CD14-positive monocyte (primary cell): ENCODE measurements around the gene MAP3K7. TPM values are rescaled to one million over a fixed set of nuclear protein-coding genes. Genes with fewer than 3 reads are reported as not detected.

Source experiments
- DNase-seq, 3 donors: peaks; one replicate each; pipeline ENCODE4 v3.0.0-alpha.2; 2011 to 2022
- H2AFZ ChIP-seq: 2 replicates; pipeline ENCODE4 v1.6.0; 2012; ENCODE audit warnings: mild to moderate bottlenecking, low read depth, low read length, inconsistent platforms; ENCODE audit not compliant: insufficient read depth, poor library complexity, severe bottlenecking
- H3K27ac ChIP-seq, 2 donors: 1 replicate in 1 of 2; 2 replicates in 1 of 2; pipeline ENCODE4 v1.5.1; 2012 to 2013; ENCODE audit warnings: low read length in 2 of 2, control low read depth in 1 of 2, inconsistent platforms in 1 of 2, low read depth in 1 of 2, mild to moderate bottlenecking in 1 of 2
- H3K27me3 ChIP-seq, 2 donors: one replicate each; pipeline versions ENCODE4 v1.6.0 to v1.6.1; 2011 to 2013; ENCODE audit warnings: low read length in 2 of 2; ENCODE audit not compliant: control insufficient read depth in 2 of 2, insufficient read depth in 2 of 2
- H3K36me3 ChIP-seq, 2 donors: replicated peaks in 1 of 2; 1 replicate in 1 of 2; 2 replicates in 1 of 2; pipeline versions ENCODE4 v1.5.1 to v1.6.1; 2012 to 2013; ENCODE audit warnings: low read length in 2 of 2, control low read depth in 1 of 2, inconsistent platforms in 1 of 2, mild to moderate bottlenecking in 1 of 2; ENCODE audit not compliant: insufficient read depth in 2 of 2, control insufficient read depth in 1 of 2
- H3K4me1 ChIP-seq, 2 donors: 1 replicate in 1 of 2; 2 replicates in 1 of 2; pipeline versions ENCODE4 v1.5.1 to v1.6.1; 2012 to 2013; ENCODE audit warnings: low read length in 2 of 2, control low read depth in 1 of 2, inconsistent platforms in 1 of 2, mild to moderate bottlenecking in 1 of 2, moderate library complexity in 1 of 2; ENCODE audit not compliant: insufficient read depth in 2 of 2, control insufficient read depth in 1 of 2
- H3K4me2 ChIP-seq: replicated peaks from 2 replicates; pipeline ENCODE3; 2012; ENCODE audit warnings: low read length, moderate library complexity, mild to moderate bottlenecking; ENCODE audit not compliant: poor library complexity, severe bottlenecking; ENCODE audit errors: extremely low read depth
- H3K4me3 ChIP-seq, 3 experiments: fragments of 200-600 bp in 1 of 3; sonication (generic) in 1 of 3; replicated peaks in 1 of 3; 1 replicate in 2 of 3; 2 replicates in 1 of 3; pipeline ENCODE4 v1.5.1; 2011 to 2013; ENCODE audit warnings: low read length in 3 of 3, mild to moderate bottlenecking in 3 of 3, control low read depth in 2 of 3, low read depth in 2 of 3, inconsistent platforms in 1 of 3, moderate library complexity in 1 of 3
- H3K79me2 ChIP-seq: 2 replicates; pipeline ENCODE4 v1.6.0; 2012; ENCODE audit warnings: mild to moderate bottlenecking, control low read depth, inconsistent platforms, low read length, moderate library complexity; ENCODE audit not compliant: insufficient read depth
- H3K9ac ChIP-seq: 2 replicates; pipeline ENCODE4 v1.6.0; 2017; ENCODE audit warnings: low read length, mild to moderate bottlenecking; ENCODE audit not compliant: insufficient read depth, poor library complexity, severe bottlenecking
- H3K9me3 ChIP-seq, 2 donors: replicated peaks in 1 of 2; 1 replicate in 1 of 2; 2 replicates in 1 of 2; pipeline versions ENCODE4 v1.5.1 to v1.6.1; 2012 to 2013; ENCODE audit warnings: low read length in 2 of 2, control low read depth in 1 of 2; ENCODE audit not compliant: control insufficient read depth in 1 of 2, insufficient read depth in 1 of 2
- H4K20me1 ChIP-seq: 2 replicates; pipeline ENCODE4 v1.6.0; 2012; ENCODE audit warnings: mild to moderate bottlenecking, low read length, control low read depth, moderate library complexity; ENCODE audit not compliant: insufficient read depth
- H3K27ac Mint-ChIP-seq, 7 donors: one replicate each; pipeline ENCODE4 v1.8.0; 2020; ENCODE audit warnings: mild to moderate bottlenecking in 7 of 7, mixed read lengths in 7 of 7, moderate library complexity in 6 of 7, inconsistent platforms in 2 of 7
- H3K27me3 Mint-ChIP-seq, 3 donors: one replicate each; pipeline ENCODE4 v1.8.0; 2021 to 2022; ENCODE audit warnings: low read depth in 3 of 3, mild to moderate bottlenecking in 3 of 3, mixed read lengths in 3 of 3, moderate library complexity in 3 of 3, inconsistent platforms in 1 of 3
- H3K36me3 Mint-ChIP-seq, 2 donors: one replicate each; pipeline ENCODE4 v1.8.0; 2020; ENCODE audit warnings: mixed read lengths in 2 of 2, inconsistent platforms in 1 of 2, mild to moderate bottlenecking in 1 of 2
- H3K4me1 Mint-ChIP-seq: one replicate; pipeline ENCODE4 v1.8.0; 2020; ENCODE audit warnings: mild to moderate bottlenecking, mixed read lengths
- H3K4me3 Mint-ChIP-seq, 2 donors: one replicate each; pipeline ENCODE4 v1.8.0; 2020; ENCODE audit warnings: mild to moderate bottlenecking in 2 of 2, mixed read lengths in 2 of 2, moderate library complexity in 1 of 2
- H3K9me3 Mint-ChIP-seq, 7 donors: one replicate each; pipeline ENCODE4 v1.8.0; 2020 to 2022; ENCODE audit warnings: mixed read lengths in 7 of 7, mild to moderate bottlenecking in 6 of 7, moderate library complexity in 6 of 7, inconsistent platforms in 2 of 7
- CTCF ChIP-seq: fragments of 200-600 bp; IDR thresholded peaks from one replicate; pipeline ENCODE4 v1.8.0; 2022; ENCODE audit warnings: antibody characterized with exemption, mild to moderate bottlenecking
- WGBS: methylation state at CpG from one replicate; pipeline ENCODE4 v1.1.5; 2013; ENCODE audit warnings: missing lambda C conversion rate; ENCODE audit not compliant: insufficient coverage; 5-methylcytosine and 5-hydroxymethylcytosine counted together
- intact Hi-C, 2 donors: fragments of 100-400 bp; cut with micrococcal nuclease; formaldehyde crosslinking; loops; one replicate each; pipeline versions ENCODE4 v1.15.0 to v1.15.1; 2023
- polyA plus RNA-seq, 3 donors: library from polyadenylated mRNA; depleted of rRNA in 1 of 3; unstranded in 2 of 3; stranded (reverse) in 1 of 3; fragments of 300-500 nt in 2 of 3; fragments of >200 nt in 1 of 3; fragmentation: Illumina TruSeq in 2 of 3; gene quantifications; 1 replicate in 2 of 3; 2 replicates in 1 of 3; pipeline ENCODE4 v1.2.3, GENCODE V29; 2012 to 2021

The MAP3K7 gene
- polyA plus RNA-seq, 3 donors, result 12.4 to 20.0 (median 15.3) TPM

- 58% methylated on average over 8 of the region's 15 CpGs for WGBS
Measured at GRCh38 chr6:90478789-90479602, 107.9 kb downstream of the MAP3K7 start.

More at GRCh38 chr6:90478789-90479602, 107.9 kb downstream of the MAP3K7 start:
- intact Hi-C loops, result loop anchor here (2.0 to 10.0 kb wide), 4 partner anchors 84 to 538 kb away; partner anchors contain the start of gene BACH2 (in 1 of the 2)
- H3K4me1 ChIP-seq, result peaks cover 5 to 9% of the 10 kb centered on the region in 2 donors
- H4K20me1 ChIP-seq, result no peaks in the 10 kb centered on the region
- Mint-ChIP-seq H3K4me1 (peaks cover 8% of the 10 kb centered on the region), H3K9me3 (peaks cover 3 to 16% (median 11%) of the 10 kb centered on the region in 7 donors), H3K4me3 (no peak overlapping the region), H3K27ac (peak overlapping the region; percentile 11 to 92 (median 83)), H3K36me3 (no peaks in the 10 kb centered on the region), H3K27me3 (peaks cover 0 to 2% (median 2%) of the 10 kb centered on the region in 3 donors)
- H3K9ac ChIP-seq, result no peak overlapping the region
- H3K9me3 ChIP-seq, result peaks cover 0 to 13% of the 10 kb centered on the region in 2 donors
- no peaks in the 10 kb centered on the region for H3K27me3 ChIP-seq
- no peak overlapping the region for H2AFZ ChIP-seq
- no peak overlapping the region for H3K4me3 ChIP-seq
- H3K36me3 ChIP-seq, result no peaks in the 10 kb centered on the region
- H3K27ac ChIP-seq, result peak overlapping the region in 1 of 2 donors; percentile 28
- peak; percentile 88 to 97 (median 91) for DNase-seq
- H3K4me2 ChIP-seq, result no peak overlapping the region
- H3K79me2 ChIP-seq, result no peaks in the 10 kb centered on the region
- peak; percentile 89 for TF ChIP-seq CTCF
